Common myeloid progenitor, CD34-positive (primary cell): Measurements from ENCODE around the gene EEFSEC.

Experiments used
- CTCF ChIA-PET: fragments of 350-600 bp; sonication (Branson Sonifier 250); formaldehyde crosslinking; loops from one replicate; lab custom pipeline; 2021; ENCODE audit warnings: antibody characterized with exemption; lab: Charles Lee
- POLR2A ChIA-PET: fragments of 350-600 bp; sonication (Branson Sonifier 250); formaldehyde crosslinking; loops from one replicate; lab custom pipeline; 2021; ENCODE audit warnings: antibody characterized with exemption; lab: Charles Lee
- DNase-seq, 3 donors: peaks; one replicate each; pipeline versions ENCODE4 v3.0.0 to v3.0.0-alpha.2; 2013
- H3K27ac ChIP-seq, 2 experiments: 1 replicate in 1 of 2; 2 replicates in 1 of 2; pipeline ENCODE4 v1.7.0; 2013; ENCODE audit warnings: inconsistent platforms in 2 of 2, low read length in 2 of 2, mild to moderate bottlenecking in 2 of 2, low read depth in 1 of 2, moderate library complexity in 1 of 2; ENCODE audit not compliant: severe bottlenecking in 2 of 2, insufficient read depth in 1 of 2, poor library complexity in 1 of 2
- H3K27me3 ChIP-seq, 5 experiments: replicated peaks in 2 of 5; 1 replicate in 3 of 5; 2 replicates in 2 of 5; pipeline versions ENCODE4 v1.6.1 to v1.7.0; 2013; ENCODE audit warnings: low read length in 4 of 5, mild to moderate bottlenecking in 2 of 5, moderate library complexity in 2 of 5, inconsistent platforms in 1 of 5; ENCODE audit not compliant: insufficient read depth in 5 of 5, control insufficient read depth in 4 of 5
- H3K36me3 ChIP-seq, 4 experiments: 1 replicate in 2 of 4; 2 replicates in 2 of 4; pipeline versions ENCODE4 v1.6.1 to v1.7.0; 2013; ENCODE audit warnings: low read length in 3 of 4, control low read depth in 1 of 4, mild to moderate bottlenecking in 1 of 4; ENCODE audit not compliant: control insufficient read depth in 4 of 4, insufficient read depth in 4 of 4
- H3K4me1 ChIP-seq, 4 experiments: 1 replicate in 3 of 4; 2 replicates in 1 of 4; pipeline versions ENCODE4 v1.6.1 to v1.7.1; 2013; ENCODE audit warnings: low read length in 3 of 4, mild to moderate bottlenecking in 3 of 4, control low read depth in 1 of 4, inconsistent platforms in 1 of 4, moderate library complexity in 1 of 4; ENCODE audit not compliant: control insufficient read depth in 4 of 4, insufficient read depth in 4 of 4; ENCODE audit errors: control extremely low read depth in 1 of 4
- H3K4me3 ChIP-seq, 7 experiments: 1 replicate in 4 of 7; 2 replicates in 3 of 7; pipeline versions ENCODE4 v1.5.1 to v1.7.0; 2013; ENCODE audit warnings: mild to moderate bottlenecking in 7 of 7, low read length in 6 of 7, moderate library complexity in 6 of 7, inconsistent platforms in 2 of 7, low read depth in 2 of 7, control low read depth in 1 of 7; ENCODE audit not compliant: insufficient read depth in 4 of 7, control insufficient read depth in 1 of 7; ENCODE audit errors: extremely low read depth in 1 of 7
- H3K9me3 ChIP-seq, 5 experiments: 1 replicate in 4 of 5; 2 replicates in 1 of 5; pipeline versions ENCODE4 v1.6.1 to v1.7.1; 2013; ENCODE audit warnings: low read length in 4 of 5, mild to moderate bottlenecking in 2 of 5, inconsistent platforms in 1 of 5, low read depth in 1 of 5, moderate library complexity in 1 of 5; ENCODE audit not compliant: control insufficient read depth in 4 of 5, insufficient read depth in 2 of 5; ENCODE audit errors: control extremely low read depth in 1 of 5
- WGBS: methylation state at CpG from one replicate; pipeline ENCODE4 v1.1.5; 2013; ENCODE audit not compliant: insufficient coverage; 5-methylcytosine and 5-hydroxymethylcytosine counted together

Gene EEFSEC

DNA sequence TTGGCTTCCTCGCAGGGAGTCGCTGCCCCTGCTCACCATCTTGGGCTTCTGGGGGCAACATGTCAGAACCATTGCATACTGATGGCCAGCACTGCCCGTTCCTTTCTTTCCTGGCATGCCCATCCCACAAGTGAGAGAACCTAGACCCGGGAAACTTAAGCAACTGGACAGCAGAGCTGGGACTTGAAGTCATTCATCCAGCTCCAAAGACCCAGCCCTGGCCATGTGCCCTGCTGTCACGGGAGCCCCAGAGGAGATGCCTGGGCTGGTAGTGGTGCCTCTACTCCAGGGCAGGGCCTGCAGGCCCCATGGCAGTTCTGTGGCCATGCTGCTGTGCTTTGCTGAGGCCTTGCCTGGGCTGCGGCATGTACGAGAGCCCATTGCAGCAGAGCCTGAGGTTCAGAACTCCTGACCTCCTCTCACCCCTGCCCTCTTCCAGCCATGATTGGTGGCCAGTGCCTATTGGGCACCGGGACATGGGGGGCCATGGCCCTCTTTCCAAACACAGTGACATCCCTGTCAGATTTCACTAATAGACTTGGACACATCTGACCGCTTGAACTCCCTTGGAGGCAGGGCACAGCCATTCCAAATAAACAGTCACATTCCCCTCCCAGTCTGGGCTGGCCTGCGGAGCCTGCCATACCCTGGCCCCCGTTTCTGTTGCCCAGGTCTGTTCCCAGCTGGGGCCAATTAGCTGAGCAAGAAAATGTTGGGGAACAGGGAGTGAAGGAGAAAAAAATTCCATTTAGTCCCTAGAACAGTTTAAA lies 115.9 kb downstream of the EEFSEC start:
- H3K9me3 ChIP-seq = no peaks in the 10 kb centered on the region
- peaks cover 0 to 28% (median 27%) of the 10 kb centered on the region in 4 experiments for H3K36me3 ChIP-seq
- DNase-seq = no peak
- POLR2A ChIA-PET = no interaction called here
- CTCF ChIA-PET = no interaction called here
- H3K4me3 ChIP-seq = no peak overlapping the region
- no peaks in the 10 kb centered on the region for H3K4me1 ChIP-seq
- H3K27ac ChIP-seq = no peak overlapping the region
- H3K27me3 ChIP-seq = no peaks in the 10 kb centered on the region
- WGBS = 96% methylated on average over 7 of the region's 11 CpGs

DNA sequence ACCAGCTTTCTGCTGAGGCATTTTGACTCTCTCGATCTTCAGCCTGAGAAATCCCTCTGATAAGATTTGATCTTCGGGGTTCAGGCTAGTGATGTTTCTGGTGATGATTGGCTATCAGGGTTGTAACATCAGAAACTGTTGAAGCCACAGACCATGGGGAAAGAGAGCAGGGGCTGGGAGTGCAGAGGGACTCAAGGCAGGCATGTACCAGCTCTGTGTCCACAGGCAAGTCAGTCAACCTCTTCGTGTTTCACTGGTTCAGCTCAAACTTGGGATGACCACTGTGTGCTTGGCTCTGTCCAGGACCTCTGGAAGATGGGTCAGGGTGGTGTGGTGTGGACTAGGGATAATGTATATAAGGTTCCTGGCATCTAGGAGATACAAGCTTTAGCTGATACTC lies 116.5 kb downstream of the EEFSEC start:
- Histone ChIP-seq H3K4me1 (no peaks in the 10 kb centered on the region), H3K27me3 (no peaks in the 10 kb centered on the region), H3K9me3 (no peaks in the 10 kb centered on the region), H3K27ac (no peak overlapping the region), H3K36me3 (peaks cover 0 to 24% (median 22%) of the 10 kb centered on the region in 4 experiments), H3K4me3 (no peak overlapping the region)
- POLR2A ChIA-PET = no interaction called here
- no peak for DNase-seq
- CTCF ChIA-PET = no interaction called here
- 86% methylated on average over 2 of the region's 3 CpGs for WGBS

- H3K9me3 ChIP-seq = no peaks in the 10 kb centered on the region
- H3K36me3 ChIP-seq = peaks cover 0 to 17% (median 15%) of the 10 kb centered on the region in 4 experiments
- H3K27me3 ChIP-seq = no peaks in the 10 kb centered on the region
- ChIA-PET CTCF (no interaction called here), POLR2A (no interaction called here)
- H3K4me3 ChIP-seq = no peak overlapping the region
- 95% methylated on average over 6 of the region's 7 CpGs for WGBS
- H3K4me1 ChIP-seq = no peaks in the 10 kb centered on the region
- DNase-seq = no peak
- no peak overlapping the region for H3K27ac ChIP-seq
Observed at GRCh38 chr3:128270559-128271492, 117.5 kb downstream of the EEFSEC start.

DNA sequence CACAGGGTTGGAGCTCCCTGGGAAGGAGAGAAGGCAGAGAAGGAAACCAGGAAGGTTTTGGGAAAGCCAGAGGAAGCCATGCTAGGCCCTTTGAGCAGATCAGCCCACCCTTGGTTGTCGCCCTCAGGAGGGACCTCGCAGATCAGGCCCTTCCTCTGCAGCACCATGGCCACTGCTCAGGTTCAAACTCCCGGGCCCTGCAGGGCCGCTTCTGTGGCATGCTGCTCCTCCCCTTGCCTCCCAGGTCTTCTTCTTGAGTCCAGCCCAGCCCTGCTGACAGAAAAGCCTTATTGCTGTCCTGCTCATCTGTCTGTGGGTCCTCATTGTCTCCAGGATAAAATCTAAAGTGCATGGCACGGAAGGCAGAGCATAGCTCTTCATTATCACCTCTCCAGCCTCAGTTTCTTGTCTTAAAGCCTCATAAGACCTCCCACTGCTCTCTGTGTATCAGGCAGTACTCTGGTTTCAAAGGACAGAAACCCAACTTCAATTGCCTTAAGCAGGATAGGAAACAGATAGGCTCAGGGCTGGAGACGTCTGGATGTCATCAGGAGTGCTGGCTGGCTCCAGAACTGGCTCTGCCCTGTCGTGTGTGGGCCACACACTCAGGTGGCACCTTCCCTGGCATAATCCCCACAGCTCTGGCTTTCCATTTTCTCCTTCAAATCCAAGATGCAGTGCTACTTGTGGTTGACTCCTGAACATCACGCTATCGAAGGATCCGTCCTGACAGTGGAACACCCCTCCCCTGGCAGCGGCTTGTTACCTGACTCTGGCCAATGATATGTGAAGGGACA lies 118.5 kb downstream of the EEFSEC start:
- H3K27me3 ChIP-seq = no peaks in the 10 kb centered on the region
- POLR2A ChIA-PET = no interaction called here
- no peak for DNase-seq
- H3K9me3 ChIP-seq = no peaks in the 10 kb centered on the region
- 94% methylated on average over 11 of the region's 11 CpGs for WGBS
- CTCF ChIA-PET = interaction anchor here (1.0 kb wide), 1 partner anchor 18 kb away, joined by 3 read pairs; no protein-coding TSS in a partner anchor
- peaks cover 0 to 15% (median 12%) of the 10 kb centered on the region in 4 experiments for H3K36me3 ChIP-seq
- H3K27ac ChIP-seq = no peak overlapping the region
- no peak overlapping the region for H3K4me3 ChIP-seq
- H3K4me1 ChIP-seq = no peaks in the 10 kb centered on the region

- ChIA-PET CTCF (interaction anchor here (1.2 kb wide), 2 partner anchors 9 to 23 kb away, joined by 3 read pairs; no protein-coding TSS in a partner anchor), POLR2A (no interaction called here)
- Histone ChIP-seq H3K9me3 (no peaks in the 10 kb centered on the region), H3K4me3 (no peak overlapping the region), H3K4me1 (no peaks in the 10 kb centered on the region), H3K27ac (no peak overlapping the region), H3K36me3 (peaks cover 0 to 13% (median 12%) of the 10 kb centered on the region in 4 experiments), H3K27me3 (no peaks in the 10 kb centered on the region)
- no peak for DNase-seq
- 78% methylated on average over 5 of the region's 5 CpGs for WGBS
Observed at GRCh38 chr3:128273109-128273840, 120.0 kb downstream of the EEFSEC start.

GRCh38 chr3:128273841-128274573 lies 120.7 kb downstream of the EEFSEC start:
- ChIA-PET POLR2A (no interaction called here), CTCF (interaction anchor here (1.2 to 1.9 kb wide), 2 partner anchors 8 to 23 kb away, joined by 3 read pairs; no protein-coding TSS in a partner anchor)
- Histone ChIP-seq H3K36me3 (peaks cover 0 to 12% (median 9%) of the 10 kb centered on the region in 4 experiments), H3K27me3 (no peaks in the 10 kb centered on the region), H3K4me3 (no peak overlapping the region), H3K4me1 (no peaks in the 10 kb centered on the region), H3K27ac (no peak overlapping the region), H3K9me3 (no peaks in the 10 kb centered on the region)
- WGBS = 89% methylated on average over 9 of the region's 11 CpGs
- DNase-seq = no peak
